Lung (tissue), 12 donors: ENCODE results near the gene LEMD2. TPM values are rescaled to one million over a fixed set of nuclear protein-coding genes. Genes with fewer than 3 reads are reported as not detected.

ENCODE experiments used
- ATAC-seq: fragments of 200-7000 bp; cut with Tn5 transposase; one replicate; pipeline ENCODE4 v1.9.1; 2020; ENCODE audit warnings: moderate number of reproducible peaks; ENCODE audit not compliant: insufficient read depth, low FRiP score
- DNase-seq, 3 donors: peaks; one replicate each; pipeline ENCODE4 v3.0.0-alpha.2; 2013 to 2017
- H3K27ac ChIP-seq, 2 donors: one replicate each; pipeline ENCODE4 v1.5.1; 2013; ENCODE audit warnings: mild to moderate bottlenecking in 2 of 2, moderate library complexity in 2 of 2, control low read depth in 1 of 2, inconsistent platforms in 1 of 2, low read depth in 1 of 2, low read length in 1 of 2
- H3K27me3 ChIP-seq, 3 donors: one replicate each; pipeline ENCODE4 v1.5.1; 2013; ENCODE audit warnings: low read length in 2 of 3; ENCODE audit not compliant: control insufficient read depth in 3 of 3, insufficient read depth in 3 of 3
- H3K36me3 ChIP-seq, 4 donors: one replicate each; pipeline ENCODE4 v1.5.1; 2013; ENCODE audit warnings: low read length in 4 of 4, mild to moderate bottlenecking in 1 of 4, moderate library complexity in 1 of 4; ENCODE audit not compliant: control insufficient read depth in 4 of 4, insufficient read depth in 4 of 4
- H3K4me1 ChIP-seq, 5 donors: one replicate each; pipeline ENCODE4 v1.5.1; 2013; ENCODE audit warnings: low read length in 5 of 5, mild to moderate bottlenecking in 2 of 5, moderate library complexity in 1 of 5; ENCODE audit not compliant: control insufficient read depth in 5 of 5, insufficient read depth in 5 of 5
- H3K4me3 ChIP-seq: one replicate; pipeline ENCODE4 v1.5.1; 2013; ENCODE audit warnings: mild to moderate bottlenecking, control low read depth, moderate library complexity
- H3K9ac ChIP-seq, 2 donors: one replicate each; pipeline ENCODE4 v1.5.1; 2013; ENCODE audit warnings: low read length in 2 of 2, control low read depth in 1 of 2; ENCODE audit not compliant: insufficient read depth in 1 of 2
- H3K9me3 ChIP-seq, 4 donors: one replicate each; pipeline ENCODE4 v1.5.1; 2013; ENCODE audit warnings: low read length in 3 of 4, mild to moderate bottlenecking in 1 of 4, moderate library complexity in 1 of 4; ENCODE audit not compliant: control insufficient read depth in 4 of 4, insufficient read depth in 3 of 4
- WGBS, 2 donors: extraction: QIAGEN DNeasy Blood & Tissue Kit; methylation state at CpG; one replicate each; pipeline ENCODE4 v1.1.7; 2013; 5-methylcytosine and 5-hydroxymethylcytosine counted together
- polyA plus RNA-seq, 2 donors: library from polyadenylated mRNA; stranded (reverse); fragments of 200-250 nt; gene quantifications; one replicate each; pipeline ENCODE4 v1.2.1, GENCODE V29; 2013
- total RNA-seq, 2 donors: library from RNA; depleted of rRNA in 1 of 2; stranded (reverse); fragments of >200 nt in 1 of 2; gene quantifications; one replicate each; pipeline ENCODE4 v1.2.1, GENCODE V29; 2014 to 2021
- TF ChIP-seq, protein P1 (sequence below): IDR thresholded peaks from 2 replicates; pipeline ENCODE4 v1.5.1; 2012; ENCODE audit warnings: mild to moderate bottlenecking; ENCODE audit errors: control extremely low read depth, extremely low read depth
- donor health status: control.
- donor health status: control.
- donor health status: Bipolar disorder and iron deficiency.
- donor health status: healthy.
- donor health status: DM: yes; HTN: yes; CAD: no.

Gene LEMD2
- total and polyA plus RNA-seq, 4 donors, result 52.1 to 63.6 (median 54.5) TPM

DNA sequence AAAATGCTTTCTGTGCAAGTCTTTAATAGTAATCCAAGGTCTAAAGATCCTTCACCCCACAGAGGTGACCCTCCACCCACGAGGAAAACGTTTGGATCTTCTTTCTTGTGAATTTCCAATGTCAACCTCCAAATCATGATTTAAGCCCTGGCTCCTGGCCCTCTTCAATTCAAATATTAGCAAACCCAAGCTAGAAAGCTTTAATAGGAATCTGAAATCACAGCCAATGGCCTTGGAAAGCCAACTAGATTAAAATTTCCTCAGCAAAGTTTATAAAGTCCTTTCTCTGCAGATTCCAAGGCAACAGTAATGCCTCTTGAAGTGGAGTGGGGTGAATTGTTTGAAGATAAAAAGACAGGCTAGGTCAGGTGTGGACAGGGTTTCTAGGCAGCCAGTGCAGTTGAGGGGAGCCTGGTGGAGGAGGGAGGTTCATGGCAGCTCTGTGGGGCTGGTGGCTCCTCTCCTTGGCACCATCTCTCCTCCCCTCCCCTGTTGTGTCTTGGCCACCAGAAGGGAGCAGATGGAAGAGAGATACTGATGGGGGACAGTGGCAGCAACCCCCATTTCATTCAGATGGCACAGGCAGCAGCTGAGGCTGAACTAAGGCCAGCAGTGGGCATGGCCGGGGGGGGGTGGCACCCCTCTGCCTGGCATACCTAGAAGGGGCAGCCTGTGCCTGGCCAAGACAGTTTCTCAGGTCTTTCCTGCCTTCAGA is 65.4 kb downstream of the LEMD2 start:
- DNase-seq, result peak in 2 of 3 donors; percentile 43 to 75
- Histone ChIP-seq H3K9me3 (no peaks in the 10 kb centered on the region), H3K4me3 (no peak overlapping the region), H3K27ac (no peak overlapping the region), H3K27me3 (no peaks in the 10 kb centered on the region), H3K36me3 (no peaks in the 10 kb centered on the region), H3K9ac (no peak overlapping the region), H3K4me1 (peaks cover 3 to 39% (median 22%) of the 10 kb centered on the region in 5 donors)
- WGBS, 2 donors, result 53 to 63% methylated on average over 3 of the region's 3 CpGs
- ATAC-seq, result no peak
- TF ChIP-seq, protein P1, sequence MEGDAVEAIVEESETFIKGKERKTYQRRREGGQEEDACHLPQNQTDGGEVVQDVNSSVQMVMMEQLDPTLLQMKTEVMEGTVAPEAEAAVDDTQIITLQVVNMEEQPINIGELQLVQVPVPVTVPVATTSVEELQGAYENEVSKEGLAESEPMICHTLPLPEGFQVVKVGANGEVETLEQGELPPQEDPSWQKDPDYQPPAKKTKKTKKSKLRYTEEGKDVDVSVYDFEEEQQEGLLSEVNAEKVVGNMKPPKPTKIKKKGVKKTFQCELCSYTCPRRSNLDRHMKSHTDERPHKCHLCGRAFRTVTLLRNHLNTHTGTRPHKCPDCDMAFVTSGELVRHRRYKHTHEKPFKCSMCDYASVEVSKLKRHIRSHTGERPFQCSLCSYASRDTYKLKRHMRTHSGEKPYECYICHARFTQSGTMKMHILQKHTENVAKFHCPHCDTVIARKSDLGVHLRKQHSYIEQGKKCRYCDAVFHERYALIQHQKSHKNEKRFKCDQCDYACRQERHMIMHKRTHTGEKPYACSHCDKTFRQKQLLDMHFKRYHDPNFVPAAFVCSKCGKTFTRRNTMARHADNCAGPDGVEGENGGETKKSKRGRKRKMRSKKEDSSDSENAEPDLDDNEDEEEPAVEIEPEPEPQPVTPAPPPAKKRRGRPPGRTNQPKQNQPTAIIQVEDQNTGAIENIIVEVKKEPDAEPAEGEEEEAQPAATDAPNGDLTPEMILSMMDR, result no peak

DNA sequence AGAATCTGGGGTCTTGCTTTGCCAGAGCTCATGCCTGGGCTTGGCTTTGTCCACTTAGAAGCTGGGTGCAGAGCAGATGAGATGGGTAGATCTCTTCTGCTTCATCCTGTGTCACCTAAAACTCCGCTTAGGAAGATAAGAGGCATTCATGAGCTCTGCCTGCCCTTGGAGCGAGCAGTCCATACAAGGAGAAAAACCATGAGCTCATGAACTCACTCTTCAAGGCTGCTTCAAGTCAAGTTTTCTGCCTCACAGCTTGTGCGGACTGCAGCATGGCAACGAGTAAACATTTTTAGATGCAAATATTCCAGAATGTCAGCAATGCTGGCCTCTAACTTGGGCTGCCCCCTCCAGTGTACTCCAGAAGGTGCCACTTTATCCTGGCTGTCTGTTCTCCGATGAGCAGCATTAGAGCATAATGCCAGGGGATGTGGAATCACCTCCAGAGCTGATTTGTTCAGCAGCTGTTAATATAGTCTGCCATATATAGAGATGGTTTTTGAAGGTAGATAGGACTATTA is 66.8 kb downstream of the LEMD2 start:
- Histone ChIP-seq H3K9me3 (no peaks in the 10 kb centered on the region), H3K4me1 (peaks cover 4 to 51% (median 31%) of the 10 kb centered on the region in 5 donors), H3K27me3 (no peaks in the 10 kb centered on the region), H3K36me3 (no peaks in the 10 kb centered on the region), H3K4me3 (no peak overlapping the region), H3K27ac (no peak overlapping the region), H3K9ac (no peak overlapping the region)
- WGBS, 2 donors, result 81 to 86% methylated on average over 5 of the region's 5 CpGs
- no peak for ATAC-seq
- no peak for DNase-seq
- TF ChIP-seq, protein P1, result no peak

GRCh38 chr6:33721508-33721907 is 67.4 kb downstream of the LEMD2 start:
- Histone ChIP-seq H3K9me3 (no peaks in the 10 kb centered on the region), H3K9ac (no peak overlapping the region), H3K27me3 (no peaks in the 10 kb centered on the region), H3K27ac (no peak overlapping the region), H3K4me3 (no peak overlapping the region), H3K4me1 (peaks cover 7 to 57% (median 34%) of the 10 kb centered on the region in 5 donors), H3K36me3 (no peaks in the 10 kb centered on the region)
- 65 to 78% methylated on average over 5 of the region's 5 CpGs for WGBS, 2 donors
- DNase-seq (no peak), ATAC-seq (no peak)
- TF ChIP-seq, protein P1, result no peak

Other genes starting within 250 kb of the LEMD2 start
- 10 to 100 TPM in 1 of 2 donors, 1 to 10 TPM in 1; 7.4 to 23.2 TPM for gene BAK1, start 208.9 kb downstream of the LEMD2 start, total RNA-seq
- gene BAK1, start 208.9 kb downstream of the LEMD2 start, polyA plus RNA-seq, result 10 to 100 TPM; 14.6 to 25.6 TPM
- 10 to 100 TPM; 39.7 to 89.5 TPM for gene ITPR3, start 167.8 kb downstream of the LEMD2 start, total RNA-seq
- gene ITPR3, start 167.8 kb downstream of the LEMD2 start, polyA plus RNA-seq, result 10 to 100 TPM; 36.7 to 49.1 TPM
- 10 to 100 TPM in 1 of 2 donors, 1 to 10 TPM in 1; 7.8 to 55.4 TPM for gene UQCC2, start 77.4 kb downstream of the LEMD2 start, total RNA-seq
- 100 to 1,000 TPM in 1 of 2 donors, 10 to 100 TPM in 1; 40.8 to 141 TPM for gene UQCC2, start 77.4 kb downstream of the LEMD2 start, polyA plus RNA-seq
- 1 to 10 TPM; 1.6 to 3.9 TPM for gene IP6K3, start 42.2 kb downstream of the LEMD2 start, total RNA-seq
- gene IP6K3, start 42.2 kb downstream of the LEMD2 start, polyA plus RNA-seq, result 1 to 10 TPM; 1.3 to 3.4 TPM
- not detected for gene MLN, start 14.9 kb upstream of the LEMD2 start, total RNA-seq
- gene MLN, start 14.9 kb upstream of the LEMD2 start, polyA plus RNA-seq, result not detected